ENCODE data around the gene PPP1R2B. TPM values are rescaled to one million over a fixed set of nuclear protein-coding genes. Genes with fewer than 3 reads are reported as not detected.

PPP1R2B gene
- total RNA-seq, 1 donor from 2014 or later = not detected

GRCh38 chr5:156825688-156826087 is 24.4 kb upstream of the PPP1R2B start:
- ATAC-seq = no peak
- Histone ChIP-seq H3K4me1 (no peaks in the 10 kb centered on the region), H3K27ac (no peak overlapping the region), H3K36me3 (no peaks in the 10 kb centered on the region), H3K4me3 (no peak overlapping the region), H3K27me3 (ENCODE audit: low read depth) (no peaks in the 10 kb centered on the region), H3K9me3 (no peaks in the 10 kb centered on the region)
- intact Hi-C loops (cut with DNase I) = no loop called here
- no peak for TF ChIP-seq CTCF (IDR thresholded peaks at IDR 0.05)
- no peak for DNase-seq

DNA sequence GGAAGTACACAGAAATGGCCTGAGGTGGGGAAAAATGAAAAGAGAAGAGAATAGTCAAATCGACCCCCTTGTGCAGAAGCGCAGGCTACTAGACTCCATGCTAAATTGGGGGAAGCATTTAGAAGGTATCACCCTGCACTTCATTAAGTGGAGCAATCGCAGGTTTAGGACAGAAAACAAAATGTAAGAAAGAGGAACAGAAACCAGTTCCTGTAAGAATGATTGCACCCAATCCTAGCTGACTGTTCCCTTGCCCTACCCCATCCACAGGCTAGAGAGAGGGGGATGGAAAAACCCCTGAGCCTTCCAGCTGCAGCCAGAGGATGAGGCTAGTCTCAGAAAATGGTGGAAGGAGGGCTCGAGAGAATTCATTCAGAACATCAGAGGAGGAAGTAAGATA is 23.9 kb upstream of the PPP1R2B start:
- no peak overlapping the region for H3K27ac ChIP-seq
- no peak for ATAC-seq

GRCh38 chr5:156834916-156835315 is 15.2 kb upstream of the PPP1R2B start:
- DNase-seq (no peak), ATAC-seq (no peak)
- no peaks in the 10 kb centered on the region for H3K36me3 ChIP-seq
- no peak overlapping the region for H3K4me3 ChIP-seq
- intact Hi-C loops (cut with DNase I) = no loop called here
- H3K9me3 ChIP-seq = no peaks in the 10 kb centered on the region
- TF ChIP-seq CTCF (IDR thresholded peaks at IDR 0.05) = no peak
- H3K27ac ChIP-seq = no peak overlapping the region
- H3K27me3 ChIP-seq (ENCODE audit: low read depth) = no peaks in the 10 kb centered on the region
- H3K4me1 ChIP-seq = no peaks in the 10 kb centered on the region

More for the DNA sequence above, 23.9 kb upstream of the PPP1R2B start:
- Histone ChIP-seq H3K27me3 (ENCODE audit: low read depth) (no peaks in the 10 kb centered on the region), H3K36me3 (no peaks in the 10 kb centered on the region), H3K9me3 (no peaks in the 10 kb centered on the region), H3K4me1 (no peaks in the 10 kb centered on the region), H3K4me3 (no peak overlapping the region)
- intact Hi-C loops (cut with DNase I) = no loop called here
- no peak for TF ChIP-seq CTCF (IDR thresholded peaks at IDR 0.05)
- no peak for DNase-seq

- no peaks in the 10 kb centered on the region for H3K36me3 ChIP-seq
- no peak overlapping the region for H3K4me3 ChIP-seq
- H3K9me3 ChIP-seq = no peaks in the 10 kb centered on the region
- H3K4me1 ChIP-seq = no peaks in the 10 kb centered on the region
- no peaks in the 10 kb centered on the region for H3K27me3 ChIP-seq (ENCODE audit: low read depth)
- ATAC-seq (no peak), DNase-seq (no peak)
- intact Hi-C loops (cut with DNase I) = no loop called here
- H3K27ac ChIP-seq = no peak overlapping the region
- TF ChIP-seq CTCF (IDR thresholded peaks at IDR 0.05) = peak; percentile 9
These were observed 14.2 kb upstream of the PPP1R2B start for GRCh38 chr5:156835905-156836304.

GRCh38 chr5:156836846-156837245 is 13.2 kb upstream of the PPP1R2B start:
- no peak overlapping the region for H3K27ac ChIP-seq
- no peak for DNase-seq
- H3K4me3 ChIP-seq = no peak overlapping the region
- no peak for ATAC-seq
- no peaks in the 10 kb centered on the region for H3K9me3 ChIP-seq
- H3K27me3 ChIP-seq (ENCODE audit: low read depth) = no peaks in the 10 kb centered on the region
- no peak for TF ChIP-seq CTCF (IDR thresholded peaks at IDR 0.05)
- no peaks in the 10 kb centered on the region for H3K36me3 ChIP-seq
- intact Hi-C loops (cut with DNase I) = no loop called here
- no peaks in the 10 kb centered on the region for H3K4me1 ChIP-seq

DNA sequence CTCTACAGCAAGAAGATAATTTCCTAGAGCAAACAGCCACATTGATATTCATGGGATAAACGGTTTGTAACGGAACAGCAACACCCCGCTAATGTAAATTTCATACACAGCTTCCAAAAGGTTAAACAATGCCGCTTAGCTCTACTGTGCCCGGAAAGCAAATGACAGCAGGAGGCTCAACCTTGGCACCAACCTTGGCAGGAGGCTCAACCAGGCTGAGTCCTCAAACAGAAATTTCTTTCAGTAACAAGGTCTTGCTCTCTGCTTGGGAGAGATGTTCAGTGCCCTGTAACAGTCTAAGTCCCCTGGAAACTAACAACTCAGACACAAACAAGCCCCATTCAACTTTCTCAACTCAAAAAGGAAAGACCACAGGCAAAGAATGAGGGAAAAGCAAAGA is 11.1 kb upstream of the PPP1R2B start:
- DNase-seq = no peak
- Histone ChIP-seq H3K4me1 (no peaks in the 10 kb centered on the region), H3K27me3 (ENCODE audit: low read depth) (no peaks in the 10 kb centered on the region), H3K4me3 (no peak overlapping the region), H3K27ac (no peak overlapping the region), H3K9me3 (no peaks in the 10 kb centered on the region), H3K36me3 (no peaks in the 10 kb centered on the region)
- intact Hi-C loops (cut with DNase I) = no loop called here
- ATAC-seq = no peak
- TF ChIP-seq CTCF (IDR thresholded peaks at IDR 0.05) = no peak
